Activated T-helper 9 cell treated with anti-CD3 and anti-CD28 coated beads, Interleukin-2, amount 50 U/mL, for 16 hours (primary cell): ENCODE data around the gene CMTM8.

Source experiments
- DNase-seq: peaks from one replicate; pipeline ENCODE4 v3.0.0-alpha.2; 2020; ENCODE audit warnings: low read depth

CMTM8 gene

DNA sequence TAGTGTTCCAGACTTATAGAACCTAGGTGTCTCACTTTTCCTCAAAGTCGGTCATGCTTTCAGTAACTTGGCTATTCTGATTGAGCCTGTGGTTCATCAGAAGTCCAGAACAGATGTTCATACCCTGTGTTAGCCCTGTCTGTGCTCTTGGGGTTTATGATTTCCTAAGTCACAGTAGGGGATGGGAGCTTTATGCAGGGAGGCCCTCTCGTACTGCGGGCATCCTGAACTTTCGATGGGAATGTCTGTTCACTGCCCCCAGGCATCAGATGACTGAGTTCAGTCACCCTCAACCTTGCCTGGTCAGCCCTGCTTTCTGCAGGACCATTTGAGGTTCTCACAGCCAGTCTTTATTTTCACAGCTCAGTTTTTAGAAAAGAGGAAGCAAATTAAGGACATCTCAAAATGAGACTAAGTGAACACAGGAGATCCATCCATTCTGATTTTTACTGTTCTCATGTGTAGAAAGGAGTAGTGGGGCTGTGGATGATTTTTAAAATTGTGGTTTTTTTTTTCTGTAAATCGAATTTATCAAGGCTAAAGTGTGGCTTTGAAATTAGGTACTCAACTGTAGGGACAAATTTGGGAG lies 71.3 kb downstream of the CMTM8 start:
- DNase-seq: no peak

DNA sequence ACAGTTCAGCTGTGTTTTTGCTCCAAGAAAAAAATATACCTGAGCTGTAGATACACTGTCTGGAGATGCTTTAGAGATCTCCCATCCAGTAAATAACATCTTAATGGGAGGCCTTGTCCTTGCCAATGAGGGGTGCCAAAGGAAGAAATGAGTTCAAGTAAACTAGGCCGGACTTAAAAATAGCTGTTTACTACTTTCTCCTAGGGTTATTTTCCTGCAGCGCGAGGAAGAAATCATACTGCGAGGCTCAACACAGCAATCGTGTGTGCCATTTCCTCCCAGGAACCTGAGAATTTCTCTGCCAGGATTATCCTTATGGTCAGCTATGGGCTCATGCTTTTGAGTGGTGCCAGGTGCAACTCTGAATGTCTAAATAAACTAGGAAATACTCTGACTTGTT lies 71.9 kb downstream of the CMTM8 start:
- no peak for DNase-seq

DNA sequence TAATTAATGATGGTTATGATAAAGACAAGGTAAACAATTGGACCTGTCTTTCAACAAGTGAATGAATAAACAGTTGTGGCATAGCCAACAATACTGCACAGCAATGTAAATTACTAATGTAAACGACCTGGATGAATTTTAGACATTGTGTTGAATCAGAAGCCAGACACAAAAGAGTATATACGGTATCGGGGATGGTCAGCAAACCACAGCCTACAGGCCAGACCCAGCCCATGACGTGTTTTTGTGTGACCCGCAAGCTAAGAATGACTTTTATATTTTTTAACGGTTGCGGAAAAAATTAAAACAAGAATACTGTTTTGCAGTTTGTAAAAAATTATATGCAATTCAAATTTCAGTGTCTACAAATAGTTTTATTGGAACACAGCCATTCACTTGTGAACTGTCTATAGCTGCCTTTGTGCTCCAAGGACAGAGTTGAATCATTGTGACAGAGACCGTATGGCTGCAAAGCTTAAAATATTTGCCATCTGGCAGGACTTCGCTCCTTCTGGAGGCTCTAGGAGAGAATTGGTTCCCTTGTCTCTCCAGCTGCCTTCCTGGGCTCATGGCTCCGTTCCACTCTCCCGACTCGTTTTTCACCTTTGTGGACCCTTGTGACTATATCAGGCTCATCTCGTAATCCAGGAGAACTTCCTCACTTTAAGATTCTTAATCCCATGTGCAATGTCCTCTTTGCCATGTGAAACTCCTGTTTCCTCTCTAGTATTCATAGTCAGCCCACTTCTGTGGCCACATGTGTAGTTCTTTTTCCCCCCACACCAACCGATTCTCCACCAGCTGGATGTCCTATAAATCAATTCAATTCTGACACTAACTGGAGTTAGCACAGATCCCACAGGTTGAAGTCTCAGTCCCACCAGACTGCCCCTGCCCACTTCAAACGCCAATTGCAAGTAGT lies 72.7 kb downstream of the CMTM8 start:
- DNase-seq: no peak

DNA sequence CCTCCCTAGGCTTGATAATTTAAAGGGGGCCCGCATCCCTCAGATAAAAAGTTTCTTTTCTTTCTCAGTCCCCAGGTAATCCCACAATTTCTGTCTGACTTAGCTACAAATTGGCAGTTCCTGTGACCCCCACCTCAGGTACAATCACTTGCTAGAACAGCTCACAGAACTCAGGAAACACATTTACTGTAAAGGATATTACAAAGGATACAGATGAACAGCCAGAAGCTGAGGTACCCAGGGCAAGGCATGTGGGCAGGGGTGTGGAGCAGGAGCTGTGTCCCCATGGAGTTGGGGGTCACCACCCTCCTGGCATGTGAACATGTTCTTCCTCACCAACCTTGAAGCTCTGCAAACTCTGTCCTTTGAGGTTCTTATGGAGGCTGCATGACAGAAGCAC lies 73.8 kb downstream of the CMTM8 start:
- DNase-seq: no peak

DNA sequence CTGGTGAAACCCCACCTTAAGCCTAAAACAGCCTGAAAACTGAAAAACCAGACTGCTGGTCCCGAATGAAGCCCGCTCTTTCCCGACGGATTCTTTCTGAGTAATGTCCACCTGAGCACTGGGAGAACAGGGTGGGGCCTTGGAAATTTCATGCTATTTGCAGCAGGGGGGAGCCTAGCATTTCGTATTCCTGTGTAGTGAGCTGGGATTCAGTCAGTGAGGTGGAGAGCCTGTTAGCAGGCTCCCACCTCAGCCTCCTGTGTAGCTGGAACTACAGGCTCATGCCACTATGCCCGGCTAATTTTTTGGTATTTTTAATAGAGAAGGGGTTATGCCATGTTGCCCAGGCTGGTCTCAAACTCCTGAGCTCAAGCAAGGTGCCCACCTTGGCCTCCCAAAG lies 74.7 kb downstream of the CMTM8 start:
- DNase-seq: no peak

DNA sequence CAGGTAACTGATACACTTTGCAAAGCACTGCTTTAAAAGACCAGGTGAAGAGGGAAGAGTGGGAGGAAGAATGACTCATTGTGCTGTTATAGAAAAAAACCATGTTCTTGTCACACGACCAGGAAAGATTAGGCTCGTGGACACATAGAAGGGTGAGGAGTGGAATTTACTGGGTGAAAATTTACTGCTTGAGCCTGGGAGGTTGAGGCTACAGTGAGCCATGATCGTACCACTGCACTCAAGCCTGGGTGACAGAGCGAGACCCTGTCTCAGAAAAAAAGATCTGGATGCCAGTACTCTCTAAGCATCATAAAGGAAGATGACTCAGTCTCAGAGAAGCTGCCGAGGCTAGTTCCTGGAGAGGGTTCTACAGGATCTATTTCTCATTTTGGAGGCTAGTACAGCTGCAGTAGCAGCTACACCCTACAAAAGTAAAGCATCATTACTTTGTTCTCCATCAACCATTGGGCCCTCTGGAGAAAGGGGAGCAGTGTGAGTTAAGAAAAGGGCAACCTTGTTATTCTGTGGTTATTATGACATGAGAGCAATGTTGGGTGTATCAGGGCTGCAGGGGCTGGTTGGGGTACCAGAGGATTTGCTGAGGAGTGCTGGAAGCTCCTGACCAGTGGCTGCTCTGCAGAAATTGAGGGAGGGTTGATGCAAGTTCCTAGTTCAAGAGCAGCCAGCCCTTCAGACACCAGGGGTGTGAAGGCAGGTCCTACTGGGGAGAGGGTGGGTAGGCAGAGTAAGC lies 75.4 kb downstream of the CMTM8 start:
- no peak for DNase-seq

- no peak for DNase-seq
These were observed 77.0 kb downstream of the CMTM8 start for GRCh38 chr3:32315441-32315840.

GRCh38 chr3:32316319-32316718 lies 77.8 kb downstream of the CMTM8 start:
- no peak for DNase-seq

GRCh38 chr3:32316976-32317375 lies 78.5 kb downstream of the CMTM8 start:
- no peak for DNase-seq

DNA sequence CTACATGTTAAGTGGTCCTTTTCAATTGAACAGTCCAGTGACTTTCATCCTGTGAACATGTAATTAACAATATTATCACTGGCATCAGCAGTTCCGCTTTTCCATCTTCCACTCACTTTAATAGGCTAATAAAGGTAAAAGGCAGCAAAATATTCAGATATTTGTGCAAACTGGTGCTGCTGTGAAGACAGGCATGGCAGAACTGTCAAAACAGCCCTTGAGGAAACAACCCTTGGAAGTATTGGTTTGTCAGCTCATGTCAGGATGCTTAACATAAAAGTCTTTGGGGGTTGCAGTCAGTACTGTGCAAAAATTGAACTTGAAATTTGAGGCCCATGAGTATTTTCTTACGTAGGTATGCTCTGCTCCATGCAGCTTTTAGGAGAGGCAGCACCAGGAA lies 81.1 kb downstream of the CMTM8 start:
- no peak for DNase-seq

DNA sequence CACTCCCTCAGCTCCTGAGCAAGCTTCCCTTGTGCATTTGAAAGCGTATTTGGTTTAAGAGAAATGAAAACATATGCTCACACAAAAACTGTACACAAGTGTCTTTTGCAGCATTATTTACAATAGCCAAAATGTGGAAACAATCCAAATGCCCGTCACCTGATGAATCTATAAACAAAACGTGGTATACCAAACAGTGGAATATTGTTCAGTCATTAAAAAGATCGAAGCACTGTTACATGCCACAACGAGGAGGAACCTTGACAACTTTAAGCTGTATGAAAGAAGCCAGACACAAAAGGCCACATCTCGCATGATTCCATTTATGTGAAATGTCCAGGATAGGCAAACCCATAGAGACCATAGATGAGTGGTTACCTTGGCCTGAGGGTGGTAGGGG lies 81.6 kb downstream of the CMTM8 start:
- no peak for DNase-seq

DNA sequence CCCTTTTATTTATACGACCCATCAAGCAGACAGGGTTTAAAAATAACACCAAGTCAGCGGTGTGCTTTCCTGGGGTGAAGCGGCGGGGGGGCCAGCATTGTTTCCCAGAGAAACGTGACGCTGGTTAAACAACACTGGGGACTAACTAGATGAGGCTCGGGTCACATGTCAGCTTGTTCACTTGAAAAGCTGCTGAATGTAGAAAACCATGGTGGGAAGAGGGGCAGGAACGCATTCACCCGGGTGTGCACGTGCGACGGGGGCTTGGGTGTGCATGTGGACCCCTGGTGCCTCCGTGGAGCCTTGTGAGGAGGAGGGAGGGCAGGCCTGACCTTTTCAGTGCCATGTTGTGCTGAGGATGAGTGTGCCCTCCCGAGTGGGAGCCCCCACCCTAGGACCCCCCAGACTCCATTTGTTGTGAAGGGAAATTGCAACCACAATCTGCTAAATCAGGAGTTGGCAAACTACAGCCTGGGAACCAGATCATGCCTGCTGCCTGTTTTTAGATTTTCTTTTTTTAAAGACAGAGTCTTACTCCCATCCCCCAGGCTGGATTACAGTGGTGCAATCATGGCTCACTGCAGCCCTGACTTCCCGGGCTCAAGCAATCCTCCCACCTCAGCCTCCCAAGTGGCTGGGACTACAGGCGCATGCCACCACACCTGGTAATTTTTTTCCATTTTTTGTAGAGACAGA lies 82.8 kb downstream of the CMTM8 start:
- no peak for DNase-seq

GRCh38 chr3:32322311-32322710 lies 83.8 kb downstream of the CMTM8 start:
- DNase-seq: no peak

- DNase-seq: no peak
These were observed 85.1 kb downstream of the CMTM8 start for GRCh38 chr3:32323604-32324003.

DNA sequence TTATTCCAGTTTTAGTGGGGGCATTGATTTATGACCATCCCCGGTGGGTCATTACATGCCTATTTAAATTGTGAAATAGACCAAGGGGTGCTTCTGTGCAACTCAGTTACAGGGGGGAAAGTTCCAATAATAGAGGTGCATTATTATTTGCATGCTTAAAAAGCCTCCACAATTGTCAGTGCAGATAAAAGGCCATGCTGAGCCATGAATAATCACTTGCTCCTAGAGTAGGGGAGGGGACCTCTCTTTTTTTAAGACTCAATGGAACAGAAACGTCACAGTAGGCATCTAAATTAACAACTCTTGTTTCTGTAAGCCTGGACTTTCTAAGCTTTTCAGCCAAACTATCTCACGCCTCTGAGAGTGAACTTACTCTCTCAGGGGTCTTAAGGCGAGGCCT lies 86.7 kb downstream of the CMTM8 start:
- DNase-seq: no peak

DNA sequence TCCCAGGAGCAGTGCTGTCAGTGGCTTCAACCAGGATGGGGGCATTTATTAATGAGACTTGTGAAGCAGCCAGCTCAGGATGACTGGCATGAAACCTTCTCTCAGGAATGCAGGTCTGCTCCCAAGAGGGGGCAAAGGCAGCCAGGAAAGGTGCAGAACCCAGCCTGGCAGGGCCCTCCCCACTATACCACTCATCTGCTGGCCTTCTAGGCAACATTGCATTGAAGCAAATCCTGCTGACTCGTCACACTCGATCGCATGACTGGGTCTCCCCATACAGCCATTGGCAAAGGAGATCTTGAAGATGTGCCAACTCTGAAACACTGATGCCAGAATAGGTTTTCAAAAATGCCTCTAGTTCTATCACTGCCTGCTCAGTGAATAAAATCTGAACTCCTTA lies 87.4 kb downstream of the CMTM8 start:
- no peak for DNase-seq

GRCh38 chr3:32326795-32327194 lies 88.3 kb downstream of the CMTM8 start:
- no peak for DNase-seq

DNA sequence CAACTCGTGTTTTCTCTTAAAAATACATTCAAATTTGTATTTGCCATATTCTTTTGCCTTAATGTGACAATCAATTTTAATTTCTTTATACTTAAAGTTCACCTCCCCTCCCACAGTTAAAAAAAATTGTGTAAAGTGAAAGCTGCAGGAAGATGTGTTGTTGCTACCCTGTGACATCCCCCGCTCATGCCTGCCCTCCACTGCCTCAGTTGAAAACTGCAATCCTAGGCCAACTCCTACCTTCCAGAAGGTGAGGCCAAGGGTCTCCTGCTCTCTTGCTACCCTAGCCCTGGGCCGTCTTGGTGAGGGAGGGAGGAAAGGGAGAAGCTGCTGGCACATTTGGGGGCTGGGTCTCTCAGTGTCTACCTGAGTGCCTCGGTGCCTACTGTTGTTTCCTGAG lies 96.2 kb downstream of the CMTM8 start:
- peak; percentile 27 for DNase-seq

- no peak for DNase-seq
These were observed 97.1 kb downstream of the CMTM8 start for GRCh38 chr3:32335365-32336112.

GRCh38 chr3:32336113-32336498 lies 97.6 kb downstream of the CMTM8 start:
- DNase-seq: no peak

DNA sequence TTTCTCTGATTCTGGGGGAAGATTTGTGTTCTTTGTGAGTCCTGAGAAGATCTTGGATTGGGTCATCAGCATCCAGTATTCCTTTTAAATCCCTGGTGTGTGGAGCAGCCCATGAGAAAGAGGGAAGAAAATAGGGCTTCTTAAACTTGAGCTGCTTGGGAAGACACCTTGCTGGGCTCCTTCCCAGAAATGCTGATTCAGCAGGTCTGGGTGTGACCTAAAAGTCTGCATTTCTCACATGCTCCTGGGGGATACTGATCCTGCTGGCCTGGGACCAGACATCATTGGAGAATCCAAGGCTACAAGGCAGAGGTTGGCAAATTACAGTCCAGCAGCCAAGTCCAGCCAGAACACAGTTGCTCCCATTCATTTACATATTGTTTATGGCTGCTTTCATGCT lies 99.0 kb downstream of the CMTM8 start:
- no peak for DNase-seq

GRCh38 chr3:32340039-32340438 lies 101.6 kb downstream of the CMTM8 start:
- no peak for DNase-seq
